ENCODE results near the gene EXD3.

DNA sequence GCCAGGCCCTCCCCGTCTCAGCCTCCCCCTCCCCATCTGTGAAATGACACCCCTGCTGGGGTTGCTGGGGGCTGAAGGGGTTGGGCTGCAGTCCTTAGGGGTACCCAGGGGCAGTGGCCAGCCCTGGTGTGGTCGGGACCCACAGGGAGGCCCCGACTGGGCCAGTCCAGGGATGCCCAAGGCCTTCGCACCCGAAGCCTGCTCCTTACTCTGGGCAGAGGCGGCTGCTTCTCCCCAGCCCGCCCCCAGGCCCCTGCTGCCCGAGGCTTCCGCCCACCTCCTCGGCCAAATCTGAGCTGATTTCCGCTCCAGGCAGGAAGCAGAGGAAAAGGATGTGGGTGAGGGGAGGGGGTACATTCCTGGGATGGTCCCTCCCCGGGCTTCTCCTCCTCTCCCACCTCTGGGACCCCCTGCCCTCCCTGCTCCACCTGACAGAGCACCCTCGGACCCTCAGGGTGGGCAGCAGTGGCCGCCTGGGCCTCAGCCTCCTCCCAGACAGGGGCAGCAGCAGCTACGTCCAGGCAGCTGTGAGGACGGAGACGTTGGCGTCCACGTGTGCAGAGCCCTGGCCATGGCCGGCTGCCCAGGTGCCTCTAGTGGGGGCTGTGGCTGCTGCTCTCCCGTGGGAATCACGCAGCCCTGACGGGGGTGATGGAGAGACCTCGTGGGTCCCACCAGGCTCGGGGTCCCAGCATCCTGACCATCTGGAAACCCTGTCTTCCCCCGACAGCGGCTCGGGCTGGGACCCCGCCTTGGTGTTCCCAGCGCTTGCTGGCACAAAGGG is 116.7 kb downstream of the EXD3 start:
- TF ChIP-seq EP300 (IDR thresholded peaks at IDR 0.05; ENCODE audit: borderline replicate concordance in 1 of 2, low read depth in 1 of 2, low read length in 1 of 2): no peak
- TF ChIP-seq CTCF (IDR thresholded peaks at IDR 0.05): no peak

All from SK-N-SH (cell line).